Endothelial cell of umbilical vein (primary cell): ENCODE measurements around the gene ITPKB.

Experiments
- CTCF ChIP-seq, 2 donors: IDR thresholded peaks; 1 replicate in 1 of 2; 2 replicates in 1 of 2; pipeline ENCODE4 v1.5.1; 2011; ENCODE audit warnings: low read length in 2 of 2, mild to moderate bottlenecking in 2 of 2, moderate library complexity in 2 of 2, control low read depth in 1 of 2, inconsistent platforms in 1 of 2, low read depth in 1 of 2; ENCODE audit not compliant: insufficient read depth in 1 of 2; ENCODE audit errors: extremely low read depth in 1 of 2
- EZH2 ChIP-seq: IDR thresholded peaks from 2 replicates; pipeline ENCODE4 v1.6.1; 2012; ENCODE audit warnings: borderline replicate concordance, low read depth, mild to moderate bottlenecking, moderate library complexity, low read length, inconsistent platforms; ENCODE audit not compliant: severe bottlenecking
- GATA2 ChIP-seq: IDR thresholded peaks from 2 replicates; pipeline ENCODE4 v1.7.0; 2011; ENCODE audit warnings: low read depth, mild to moderate bottlenecking, moderate library complexity, mixed read lengths, low read length; ENCODE audit not compliant: insufficient read length, insufficient read depth
- POLR2A ChIP-seq: IDR thresholded peaks from 2 replicates; pipeline ENCODE4 v1.6.1; 2012; ENCODE audit warnings: low read depth, mild to moderate bottlenecking, control low read depth, low read length
- POLR2AphosphoS5 ChIP-seq: IDR thresholded peaks from 2 replicates; pipeline ENCODE4 v1.6.1; 2012; ENCODE audit warnings: low read depth, mild to moderate bottlenecking, control low read depth, low read length, moderate library complexity; ENCODE audit not compliant: insufficient read depth

GRCh38 chr1:226593541-226593940 lies 145.5 kb downstream of the ITPKB start:
- no peak for TF ChIP-seq CTCF (IDR thresholded peaks at IDR 0.05; ENCODE audit: extremely low read depth in 1 of 2, insufficient read depth in 1 of 2, low read depth in 1 of 2, low read length in 2 of 2)
- no peak for TF ChIP-seq POLR2AphosphoS5
- no peak for TF ChIP-seq GATA2
- TF ChIP-seq POLR2A = no peak
- TF ChIP-seq EZH2 = no peak
